GM10266 (cell line): ENCODE results near the gene RHOJ.

ENCODE experiments used
- DNase-seq: peaks from one replicate; pipeline ENCODE4 v3.0.0; 2012; ENCODE audit errors: extremely low spot score
- CTCF ChIP-seq: IDR thresholded peaks from 2 replicates; pipeline ENCODE4 v1.5.1; 2012; ENCODE audit warnings: mild to moderate bottlenecking, low read depth; ENCODE audit not compliant: control insufficient read depth, insufficient read depth; ENCODE audit errors: missing control alignments

Gene RHOJ

DNA sequence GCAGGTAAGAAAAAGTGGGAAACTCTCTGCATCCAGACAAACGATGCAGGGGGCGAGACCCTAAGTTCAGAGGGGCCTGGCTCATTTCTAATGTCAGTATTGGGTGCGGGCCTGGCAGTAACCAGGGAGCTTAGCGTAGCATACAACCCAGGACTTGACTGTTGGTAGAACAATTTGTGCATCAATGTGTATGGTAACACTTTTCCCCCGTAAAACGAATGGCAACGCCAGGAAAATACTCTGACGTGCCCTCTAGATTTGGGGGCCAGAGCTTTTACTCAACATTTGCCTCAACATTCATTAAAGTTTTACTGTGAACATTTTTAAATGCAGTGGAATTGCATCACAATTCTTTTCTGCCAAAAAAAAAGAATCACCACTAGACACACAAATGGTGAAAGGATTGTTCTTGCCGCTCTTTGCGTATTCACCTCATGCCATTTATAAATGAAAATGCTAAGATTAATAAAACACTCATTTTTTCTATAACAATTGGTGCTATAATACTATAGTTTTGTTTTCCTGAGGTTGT lies 867 bp downstream of the RHOJ start:
- DNase-seq = no peak
- TF ChIP-seq CTCF = no peak

- no peak for DNase-seq
Measured at GRCh38 chr14:63205866-63206265, 1.6 kb downstream of the RHOJ start.

GRCh38 chr14:63209160-63209559 lies 4.9 kb downstream of the RHOJ start:
- no peak for DNase-seq
- no peak for TF ChIP-seq CTCF

More at GRCh38 chr14:63205866-63206265, 1.6 kb downstream of the RHOJ start:
- no peak for TF ChIP-seq CTCF

DNA sequence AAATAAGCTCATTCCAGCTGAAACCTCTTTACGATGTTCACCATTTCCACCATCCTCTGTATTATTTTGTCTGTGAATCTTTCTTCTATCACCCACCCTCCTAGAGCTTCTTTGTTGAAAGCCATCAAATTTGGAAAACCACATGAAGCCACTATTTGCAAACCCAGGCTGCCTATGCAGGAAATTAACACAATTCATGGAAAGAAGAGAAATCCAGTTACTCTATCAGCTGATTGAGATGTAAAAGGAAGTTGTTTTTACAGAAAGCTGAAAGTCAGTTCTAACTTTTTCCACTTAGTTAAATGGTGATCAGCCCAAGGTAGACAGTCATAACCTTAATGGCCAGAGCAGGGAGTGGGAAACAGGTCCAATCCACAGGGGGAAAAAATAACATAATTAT lies 6.6 kb downstream of the RHOJ start:
- TF ChIP-seq CTCF = no peak

GRCh38 chr14:63212209-63212608 lies 8.0 kb downstream of the RHOJ start:
- TF ChIP-seq CTCF = no peak
- no peak for DNase-seq

More for the DNA sequence above, 6.6 kb downstream of the RHOJ start:
- no peak for DNase-seq

DNA sequence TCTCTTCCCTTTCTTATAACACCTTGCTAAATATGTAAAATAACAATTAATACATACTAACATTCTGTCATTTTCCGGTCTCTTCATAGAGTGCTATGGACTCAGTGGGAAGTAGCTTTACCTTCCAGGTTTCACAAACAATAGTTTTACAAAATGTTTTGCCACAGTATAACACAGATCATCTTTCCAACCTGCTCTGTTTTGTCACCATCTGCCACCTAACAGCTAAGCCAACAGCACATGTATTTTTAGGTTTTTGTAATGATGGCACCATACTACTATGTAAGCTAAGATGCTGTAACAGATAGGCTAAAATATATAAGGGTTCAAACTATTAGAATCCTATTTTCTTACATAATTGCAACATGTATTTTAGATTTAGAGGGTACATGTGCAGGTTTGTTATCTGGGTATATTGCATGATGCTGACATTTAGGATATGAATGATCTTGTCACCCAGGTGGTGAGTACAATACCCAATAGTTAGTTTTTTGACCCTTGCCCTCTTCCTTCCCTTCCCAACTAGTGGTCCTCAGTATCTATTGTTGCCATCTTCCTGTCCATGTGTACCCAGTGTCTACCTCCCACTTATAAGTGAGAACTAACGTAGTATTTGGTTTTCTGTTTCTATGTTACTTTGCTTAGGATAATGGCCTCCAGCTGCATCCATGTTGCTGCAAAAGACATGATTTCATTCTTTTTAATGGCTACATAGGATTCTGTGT lies 8.7 kb downstream of the RHOJ start:
- DNase-seq = no peak
- no peak for TF ChIP-seq CTCF

- DNase-seq = no peak
- no peak for TF ChIP-seq CTCF
Measured at GRCh38 chr14:63214417-63215196, 10.4 kb downstream of the RHOJ start.
